SW480 (cell line): ENCODE data around the gene VWA5A.
A peak's percentile ranks its signal among the peaks of the same experiment; 100 is the strongest.

Experiments
- DNase-seq: peaks from one replicate; pipeline ENCODE4 v3.0.0-alpha.2; 2016; ENCODE audit warnings: low spot score

VWA5A gene

DNA sequence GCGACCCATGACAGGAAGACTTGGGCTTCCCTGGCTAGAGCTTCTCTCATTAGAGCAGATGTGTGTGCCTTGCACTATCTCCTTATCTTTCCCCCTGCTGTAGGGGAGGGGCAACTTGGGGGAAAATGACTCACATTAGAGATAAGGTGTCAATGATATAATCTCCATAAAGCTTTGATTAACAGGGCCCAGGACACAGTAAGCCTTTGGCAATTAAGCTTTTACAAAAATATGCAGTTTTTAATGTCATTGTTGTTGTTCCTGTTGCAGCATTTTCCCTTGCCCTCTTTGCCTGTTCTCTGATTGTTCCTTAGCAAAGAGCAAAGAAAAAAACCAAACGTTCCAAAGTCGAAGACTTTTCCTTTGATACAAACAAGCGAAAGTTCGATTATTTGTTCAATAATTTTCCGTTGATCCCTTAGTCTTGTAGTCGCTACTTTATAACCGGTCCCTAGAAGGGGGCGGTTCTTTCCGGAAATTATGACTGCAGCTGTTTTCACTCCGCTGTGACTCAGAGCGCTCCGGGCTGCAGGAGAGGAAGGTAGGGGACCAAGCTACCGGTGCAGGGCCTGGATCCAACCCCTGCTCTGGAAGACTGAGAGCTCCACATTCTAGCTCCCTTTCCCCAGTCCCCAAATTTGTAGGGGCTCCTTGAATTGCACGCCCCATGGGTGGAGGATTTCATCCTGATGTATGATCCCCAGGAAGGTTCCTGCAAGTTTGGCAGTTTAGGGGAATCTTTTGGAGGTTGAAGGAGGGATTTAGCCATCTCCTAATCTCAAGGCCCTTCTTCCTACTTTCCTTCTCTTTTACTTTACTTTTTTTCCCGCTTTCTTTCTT, at the start of gene VWA5A:
TSS of gene VWA5A (plus strand) at position 509 of the 840 bp plus-strand sequence. CDS start 2,062 bp downstream, outside the sequence.
- DNase-seq, result peak; percentile 75

GRCh38 chr11:124068601-124069110, 46.6 kb upstream of the VWA5A start:
- no peak for DNase-seq

DNA sequence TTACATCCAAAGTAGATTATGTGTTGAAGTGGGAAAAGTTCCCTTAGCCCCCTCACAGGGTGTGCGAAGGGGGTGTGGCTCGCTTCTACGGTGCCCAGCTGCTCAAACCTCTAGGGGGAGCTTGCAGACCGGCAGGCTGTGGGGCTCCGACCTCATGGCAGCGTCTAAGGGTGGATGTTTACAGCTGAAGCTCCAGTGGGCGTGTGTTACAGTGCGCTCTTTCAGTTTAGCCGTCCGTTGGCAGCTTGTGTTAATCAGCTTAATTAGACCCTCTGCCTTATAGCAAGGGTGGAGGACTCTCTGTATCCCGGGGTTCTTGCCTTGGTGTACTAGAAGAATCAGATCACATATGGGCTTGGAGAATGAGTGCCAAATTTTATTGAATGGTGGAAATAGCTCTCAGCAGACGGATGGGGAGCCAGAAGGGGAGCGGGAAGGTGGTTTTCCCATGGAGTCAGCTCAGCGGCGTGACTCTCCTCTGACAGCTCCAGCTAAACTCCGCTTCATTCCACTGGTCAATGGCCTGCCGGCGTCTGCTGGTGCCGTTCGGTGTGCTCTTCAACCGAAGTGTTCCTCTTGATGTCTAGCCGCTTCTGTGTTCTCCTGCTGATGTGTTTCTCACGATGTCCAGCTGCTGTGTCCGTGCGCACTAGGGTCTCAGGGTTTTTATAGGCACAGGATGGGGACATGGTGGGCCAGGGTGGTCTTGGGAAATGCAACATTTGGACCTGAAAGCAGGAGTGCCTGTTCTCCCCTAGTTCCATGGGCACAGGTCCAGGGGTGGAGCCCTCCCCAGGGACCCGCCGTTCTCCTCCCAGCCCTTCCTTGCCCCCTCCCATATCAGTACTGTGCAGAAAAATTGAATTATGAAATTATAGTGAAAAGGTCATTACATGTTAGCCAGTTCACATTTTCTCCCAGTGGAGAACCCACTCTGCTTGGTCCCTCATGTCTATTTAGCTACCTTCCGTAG, 45.5 kb upstream of the VWA5A start:
- peak; percentile 78 for DNase-seq

DNA sequence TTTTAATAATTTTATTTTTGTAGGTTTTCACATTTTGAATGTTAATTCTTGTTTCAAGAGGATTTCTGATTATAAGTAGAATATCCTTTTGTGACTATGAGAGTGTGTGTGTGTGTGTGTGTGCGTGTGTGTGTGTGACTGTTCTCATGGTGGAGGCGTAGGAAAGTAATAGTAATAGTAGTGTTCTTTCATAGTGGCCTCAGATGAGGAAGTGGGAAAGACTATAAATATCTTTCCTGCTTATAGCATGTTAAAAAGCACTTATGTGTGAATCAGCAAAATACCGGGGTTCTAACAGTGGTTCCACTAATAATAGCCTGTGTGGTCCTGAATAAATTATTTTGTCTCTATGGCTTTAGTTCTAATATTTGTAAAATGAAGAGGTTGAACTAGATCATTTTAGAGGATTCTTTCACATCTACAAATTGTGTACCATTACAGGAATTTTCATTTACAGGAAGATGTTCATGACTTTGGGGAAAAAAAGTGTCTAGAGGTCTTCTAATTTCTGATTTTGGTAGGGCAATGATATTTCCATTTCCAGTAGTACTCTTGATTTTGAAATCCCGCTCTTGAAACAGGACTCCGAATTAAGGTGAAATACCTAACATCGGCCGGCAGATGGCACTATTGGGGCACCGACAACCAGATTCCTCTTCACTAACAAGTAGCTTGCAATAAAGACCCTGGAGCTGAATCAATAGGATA, 44.2 kb upstream of the VWA5A start:
- DNase-seq, result peak; percentile 65

GRCh38 chr11:124071623-124071948, 43.7 kb upstream of the VWA5A start:
- DNase-seq, result no peak

DNA sequence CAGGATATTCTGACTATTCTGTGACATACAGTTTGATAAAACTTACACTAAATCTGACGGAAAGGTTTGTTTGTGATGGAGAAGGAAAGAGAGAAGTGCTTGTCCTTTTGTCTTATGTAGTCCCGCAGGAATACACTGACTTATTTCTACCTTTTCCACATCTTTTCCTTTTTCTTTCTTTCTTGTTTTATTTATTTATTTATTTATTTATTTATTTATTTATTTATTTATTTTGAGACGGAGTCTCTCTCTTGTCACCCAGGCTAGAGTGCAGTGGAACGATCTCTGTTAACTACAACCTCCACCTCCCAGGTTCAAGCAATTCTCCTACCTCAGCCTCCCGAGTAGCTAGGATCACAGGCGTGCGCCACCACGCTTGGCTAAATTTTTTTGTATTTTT, 43.1 kb upstream of the VWA5A start:
- DNase-seq, result no peak

GRCh38 chr11:124074554-124074953, 40.7 kb upstream of the VWA5A start:
- DNase-seq, result no peak

DNA sequence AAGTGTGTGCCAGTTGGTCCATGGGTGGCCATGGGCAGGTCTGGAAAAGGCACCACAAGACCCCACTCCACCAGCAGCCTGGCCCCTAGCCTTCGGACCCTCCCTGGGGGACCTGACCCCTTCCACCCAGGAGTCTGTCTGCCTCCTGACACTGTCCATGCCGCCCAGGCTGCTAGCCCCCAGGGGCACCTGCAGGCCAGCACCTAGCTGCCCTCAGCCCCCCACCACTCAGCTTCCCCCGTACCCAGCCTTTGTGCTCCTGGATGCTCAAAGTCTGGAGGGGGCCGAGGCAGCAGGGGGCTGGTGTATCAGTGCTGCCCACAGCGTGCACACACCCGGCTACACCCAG, 39.8 kb upstream of the VWA5A start:
- DNase-seq, result no peak

DNA sequence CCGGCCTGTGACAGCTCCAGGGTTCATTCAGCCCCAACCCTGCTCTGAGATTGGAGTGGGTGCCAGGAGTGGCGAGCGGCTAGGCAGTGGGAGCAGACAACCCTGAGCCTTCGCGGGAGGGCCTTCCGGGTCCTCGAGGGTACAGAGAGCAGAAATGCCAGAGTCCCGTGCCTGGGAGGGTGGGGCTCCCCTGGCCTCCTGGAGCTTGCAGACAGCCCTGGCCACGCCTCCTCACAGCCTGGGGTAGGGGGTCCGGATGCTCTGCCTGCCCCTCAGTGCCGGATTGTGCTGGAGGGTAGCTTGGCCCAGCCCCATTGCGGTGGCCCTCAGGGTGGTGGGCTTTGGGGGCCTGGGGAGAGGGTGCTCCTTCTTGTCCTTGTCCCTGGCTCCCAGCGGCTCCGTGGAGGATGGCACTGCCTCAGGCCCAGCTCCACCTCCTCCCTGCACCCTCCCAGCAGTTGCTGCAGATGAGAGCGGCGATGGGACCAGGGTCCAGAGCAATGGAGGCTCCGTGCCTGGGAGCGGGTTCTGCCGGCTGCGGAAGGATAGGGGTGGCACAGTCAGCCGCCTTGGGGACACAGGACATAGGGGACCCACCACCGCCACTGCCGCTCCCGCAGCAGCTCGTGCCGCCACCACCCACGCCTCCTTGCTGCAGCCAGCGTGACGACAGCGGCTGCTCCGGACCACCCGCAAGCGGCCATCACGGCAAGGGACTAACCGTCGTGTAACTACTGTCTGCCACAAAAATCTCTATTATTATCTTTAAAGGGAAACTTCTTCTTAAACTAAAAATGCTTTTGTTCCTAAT, 39.2 kb upstream of the VWA5A start:
- peak; percentile 7 for DNase-seq

- DNase-seq, result no peak
These were observed 38.0 kb upstream of the VWA5A start for GRCh38 chr11:124077266-124077665.

DNA sequence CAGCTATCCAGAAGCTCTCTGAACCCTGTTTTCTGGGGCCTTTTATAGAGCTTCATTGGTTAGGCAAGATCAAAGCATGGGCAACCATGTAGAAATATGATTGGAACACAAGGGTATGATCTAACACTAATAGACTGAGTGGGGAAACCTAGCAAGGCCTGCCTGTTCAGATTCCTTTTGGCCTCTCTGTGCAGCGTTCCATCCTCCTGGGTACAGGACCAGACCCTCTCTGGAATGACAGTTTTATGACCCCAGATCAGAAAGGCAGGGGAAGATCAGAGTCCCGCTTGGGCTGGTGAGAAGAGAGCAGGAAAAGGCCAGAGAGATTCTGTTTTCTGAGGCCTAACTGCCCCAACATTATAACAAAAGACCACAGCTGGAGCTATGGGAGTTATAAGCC, 36.7 kb upstream of the VWA5A start:
- no peak for DNase-seq

GRCh38 chr11:124079631-124080326, 35.5 kb upstream of the VWA5A start:
- no peak for DNase-seq

DNA sequence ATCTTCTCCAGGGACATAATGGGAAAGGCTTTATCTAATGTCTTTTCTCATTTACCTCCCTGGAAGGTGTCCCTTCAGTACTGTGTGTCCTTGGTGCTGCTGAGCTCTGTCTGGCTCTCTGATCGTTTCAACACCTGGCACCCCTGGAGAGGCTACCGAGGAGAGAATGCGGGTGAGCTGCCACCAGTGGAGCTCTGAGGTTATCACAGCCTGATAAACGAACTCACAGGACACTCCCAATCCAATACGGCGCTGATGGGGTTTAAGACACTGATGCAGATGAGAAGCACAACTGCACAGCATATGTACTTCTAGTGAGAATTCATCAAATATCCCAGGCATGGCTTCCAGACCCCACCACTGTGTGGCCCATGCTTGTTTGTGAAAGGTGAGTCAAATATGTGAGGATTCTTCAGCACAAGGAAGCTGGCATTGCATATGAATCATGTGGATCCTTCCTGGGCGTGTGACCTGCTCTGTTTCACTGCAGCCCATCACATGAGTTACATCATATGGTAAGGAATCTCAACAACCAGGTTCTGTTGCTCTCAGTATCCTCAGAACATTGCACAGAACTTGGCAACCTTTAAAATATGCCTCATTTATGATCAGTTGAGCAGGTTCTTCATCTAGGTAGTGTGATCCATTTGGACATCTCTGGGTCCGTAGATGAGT, 34.8 kb upstream of the VWA5A start:
- peak; percentile 36 for DNase-seq

DNA sequence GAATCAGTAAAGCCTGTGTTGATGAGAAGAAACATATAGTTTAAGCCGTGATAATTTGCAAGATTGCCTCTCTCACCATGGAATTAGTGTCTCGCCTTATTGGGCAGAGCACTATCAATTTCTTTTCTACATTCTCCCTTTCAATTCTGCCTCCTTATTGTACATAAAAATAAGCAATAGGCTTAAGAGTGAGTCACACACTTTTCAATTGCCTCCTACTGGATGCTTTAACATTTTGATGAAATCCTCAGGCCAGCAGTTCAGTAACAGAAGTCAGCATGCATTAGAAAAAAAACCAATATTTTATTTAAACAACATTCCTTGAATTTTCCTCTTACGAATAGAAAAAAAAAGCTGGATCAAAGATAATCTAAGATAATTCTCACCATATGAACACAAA, 33.8 kb upstream of the VWA5A start:
- no peak for DNase-seq

DNA sequence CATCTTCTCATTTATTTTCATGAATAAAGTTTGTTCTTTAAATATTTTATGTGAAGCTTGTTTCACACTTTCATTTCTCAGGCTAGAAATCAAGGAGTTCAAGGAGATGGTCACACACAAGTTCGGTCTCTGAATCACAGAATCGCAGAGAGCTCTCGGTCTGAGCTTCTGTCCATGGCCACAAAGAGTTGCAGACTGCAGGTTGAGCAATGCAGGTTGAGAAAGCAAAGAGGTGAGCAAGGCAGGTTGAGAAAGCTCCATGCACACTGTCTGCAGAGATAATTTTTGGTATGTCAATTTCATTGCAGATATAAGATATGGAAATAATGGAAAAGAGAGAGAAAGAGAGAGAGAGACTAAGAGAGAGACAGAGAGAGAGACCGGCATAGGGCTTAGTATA, 32.9 kb upstream of the VWA5A start:
- DNase-seq, result no peak

GRCh38 chr11:124085583-124085982, 29.7 kb upstream of the VWA5A start:
- no peak for DNase-seq

DNA sequence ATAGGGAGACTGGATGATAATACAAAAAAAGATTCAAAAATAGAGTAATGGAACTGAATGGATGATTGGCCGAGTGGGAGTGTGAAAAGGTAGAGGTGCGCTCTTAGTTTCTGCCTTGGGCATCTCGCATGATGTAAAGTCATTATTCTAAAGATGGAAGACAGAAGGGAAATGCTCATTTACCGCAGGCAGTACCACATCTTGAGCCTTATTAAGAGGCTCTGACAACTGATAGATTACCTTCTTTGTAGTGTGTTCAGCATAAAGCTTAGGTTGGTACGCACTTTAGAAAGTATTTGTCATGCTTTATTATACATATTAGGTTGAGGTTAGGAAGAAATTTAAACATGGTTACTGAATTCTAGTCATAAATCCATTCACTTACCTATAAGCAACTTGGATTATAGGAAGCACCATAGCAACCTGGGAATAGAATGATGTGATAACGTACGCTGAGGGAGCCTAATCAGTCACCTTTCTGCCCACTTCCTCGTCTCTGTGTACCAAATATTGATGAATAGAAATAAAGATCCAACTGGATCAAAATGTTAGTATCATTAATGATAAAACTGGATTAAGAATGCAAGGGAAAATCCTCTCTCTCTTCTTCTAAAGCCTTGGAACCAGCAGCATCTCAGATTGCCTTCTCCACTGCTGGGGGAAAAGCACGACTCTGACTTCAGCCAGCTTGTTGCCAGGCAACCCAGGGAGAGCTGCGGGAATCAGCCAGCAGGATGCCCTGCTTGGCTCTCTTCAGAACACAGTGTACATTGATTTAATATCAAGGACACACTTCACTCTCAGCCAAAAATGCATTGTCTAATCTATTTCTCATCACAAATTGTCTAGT, 29.0 kb upstream of the VWA5A start:
- DNase-seq, result no peak

- DNase-seq, result no peak
These were observed 24.3 kb upstream of the VWA5A start for GRCh38 chr11:124090996-124091395.

DNA sequence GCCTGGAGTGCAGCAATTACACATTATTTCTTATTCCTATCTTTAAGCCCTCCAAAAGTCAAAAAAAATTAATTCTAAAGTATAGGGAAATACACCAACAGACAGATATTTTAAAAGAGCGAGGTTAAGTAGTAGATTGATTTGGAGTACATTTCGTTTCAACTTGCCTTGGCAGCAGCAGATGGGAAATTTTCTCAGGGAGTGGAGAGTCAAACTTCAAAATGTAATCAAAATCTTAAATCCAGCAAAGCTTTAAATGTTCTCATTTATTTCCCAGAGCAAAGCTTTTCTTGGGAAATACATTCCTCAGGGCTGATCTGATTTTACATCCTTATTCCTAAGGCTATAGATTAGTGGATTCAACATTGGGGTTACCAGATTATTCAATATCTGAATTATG, 21.9 kb upstream of the VWA5A start:
- no peak for DNase-seq
